Panc1 (cell line): ENCODE data around the gene PPP4C. TPM values are rescaled to one million over a fixed set of nuclear protein-coding genes. Genes with fewer than 3 reads are reported as not detected.
A peak's percentile ranks its signal among the peaks of the same experiment; 100 is the strongest.

Experiments used
- ATAC-seq: fragments of 200-7000 bp; cut with Tn5 transposase; 2 replicates; pipeline ENCODE4 v1.9.1; 2020; ENCODE audit warnings: mild to moderate bottlenecking, moderate library complexity
- BruUV-seq: library from RNA; stranded (reverse); fragments of 400-500 nt; replicated peaks from 2 replicates; lab custom pipeline; 2021; lab: Mats Ljungman, UMichigan
- CTCF ChIA-PET: fragments of 300-600 bp; sonication (Branson Sonifier 250); formaldehyde crosslinking; loops from one replicate; lab custom pipeline; 2022; ENCODE audit warnings: antibody characterized with exemption; lab: Charles Lee
- POLR2A ChIA-PET: fragments of 300-600 bp; sonication (Branson Sonifier 250); formaldehyde crosslinking; loops from one replicate; lab custom pipeline; 2022; ENCODE audit warnings: antibody characterized with exemption; lab: Charles Lee
- DNase-seq: peaks from one replicate; pipeline ENCODE4 v3.0.0-alpha.2; 2010; ENCODE audit warnings: low read depth, low spot score
- H3K27ac ChIP-seq: 2 replicates; pipeline ENCODE4 v1.5.1; 2011; ENCODE audit warnings: mild to moderate bottlenecking, low read length, inconsistent platforms
- H3K27me3 ChIP-seq: fragments of 200-500 bp; sonication (Bioruptor generic); 2 replicates; pipeline ENCODE4 v1.6.0; 2014; ENCODE audit warnings: low read length, inconsistent platforms; ENCODE audit not compliant: control insufficient read depth, insufficient read depth
- H3K36me3 ChIP-seq: fragments of 200-500 bp; sonication (Bioruptor generic); 2 replicates; pipeline ENCODE4 v1.5.1; 2014; ENCODE audit warnings: inconsistent platforms, mild to moderate bottlenecking, low read length, moderate library complexity; ENCODE audit not compliant: control insufficient read depth, insufficient read depth
- H3K4me1 ChIP-seq: 2 replicates; pipeline ENCODE4 v1.5.1; 2011; ENCODE audit warnings: inconsistent platforms, mild to moderate bottlenecking, low read length, moderate library complexity; ENCODE audit not compliant: control insufficient read depth, insufficient read depth
- H3K4me3 ChIP-seq, 2 experiments: 2 replicates each; pipeline ENCODE4 v1.5.1; 2011 to 2012; ENCODE audit warnings: low read depth in 2 of 2, low read length in 2 of 2, mild to moderate bottlenecking in 2 of 2, inconsistent platforms in 1 of 2, moderate library complexity in 1 of 2
- H3K9me3 ChIP-seq: fragments of 200-500 bp; sonication (Bioruptor generic); 2 replicates; pipeline ENCODE4 v1.5.1; 2014; ENCODE audit warnings: low read depth, mild to moderate bottlenecking, inconsistent platforms, low read length, moderate library complexity; ENCODE audit not compliant: control insufficient read depth, insufficient read depth
- CTCF ChIP-seq: fragments of 450-650 bp; IDR thresholded peaks from 2 replicates; pipeline ENCODE4 v1.5.1; 2017; ENCODE audit warnings: mild to moderate bottlenecking
- POLR2AphosphoS5 ChIP-seq: IDR thresholded peaks from 2 replicates; pipeline ENCODE4 v1.6.1; 2012; ENCODE audit warnings: mild to moderate bottlenecking, low read depth, low read length, moderate library complexity
- SIN3A ChIP-seq: IDR thresholded peaks from 2 replicates; pipeline ENCODE4 v1.6.1; 2012; ENCODE audit warnings: low read depth, mild to moderate bottlenecking, low read length, moderate library complexity, borderline replicate concordance; ENCODE audit not compliant: insufficient read depth
- TCF7L2 ChIP-seq: IDR thresholded peaks from 2 replicates; pipeline ENCODE4 v1.6.1; 2011; ENCODE audit warnings: mild to moderate bottlenecking, low read depth, low read length, inconsistent platforms
- in situ Hi-C: cut with HindIII; loops from 2 replicates; pipeline ENCODE4 v1.10.0; 2016; ENCODE audit warnings: low sequenced_read_pairs, low pct_unique_long_range_greater_than_20kb
- intact Hi-C: fragments of 100-400 bp; cut with micrococcal nuclease; formaldehyde crosslinking; loops from one replicate; pipeline ENCODE4 v1.10.0; 2022; ENCODE audit not compliant: unreplicated experiment
- total RNA-seq: library from RNA; stranded (reverse); gene quantifications from one replicate; pipeline ENCODE4 v1.2.1, GENCODE V29; 2021; ENCODE audit not compliant: unreplicated experiment
- TF ChIP-seq, protein P1 (sequence below), 2 experiments: IDR thresholded peaks; 2 replicates each; pipeline ENCODE4 v1.6.1; 2011 to 2012; ENCODE audit warnings: low read depth in 2 of 2, control low read depth in 1 of 2, low read length in 1 of 2, mild to moderate bottlenecking in 1 of 2, moderate library complexity in 1 of 2; ENCODE audit not compliant: insufficient read depth in 1 of 2

The PPP4C gene
- total RNA-seq, 1 experiment from 2014 or later = 186 TPM

GRCh38 chr16:30053376-30054015, 22.3 kb upstream of the PPP4C start:
- H3K4me3 ChIP-seq = peak overlapping the region; percentile 86 to 94
- H3K27ac ChIP-seq = peak overlapping the region; percentile 88
- no peaks in the 10 kb centered on the region; the same call in 1 of the 2 replicates for H3K36me3 ChIP-seq
- in situ Hi-C loops (no loop called here), intact Hi-C loops (no loop called here)
- H3K9me3 ChIP-seq = no peaks in the 10 kb centered on the region
- CTCF ChIA-PET = no interaction called here
- POLR2A ChIA-PET = interaction anchor here (0.6 to 1.4 kb wide), 2 partner anchors 8 to 12 kb away, joined by 4 to 5 read pairs; partner anchors contain the start of gene ALDOA
- no peak for DNase-seq
- TF ChIP-seq SIN3A = no peak
- no peak for TF ChIP-seq POLR2AphosphoS5
- TF ChIP-seq TCF7L2 = no peak
- no peak for TF ChIP-seq CTCF
- TF ChIP-seq, protein P1, sequence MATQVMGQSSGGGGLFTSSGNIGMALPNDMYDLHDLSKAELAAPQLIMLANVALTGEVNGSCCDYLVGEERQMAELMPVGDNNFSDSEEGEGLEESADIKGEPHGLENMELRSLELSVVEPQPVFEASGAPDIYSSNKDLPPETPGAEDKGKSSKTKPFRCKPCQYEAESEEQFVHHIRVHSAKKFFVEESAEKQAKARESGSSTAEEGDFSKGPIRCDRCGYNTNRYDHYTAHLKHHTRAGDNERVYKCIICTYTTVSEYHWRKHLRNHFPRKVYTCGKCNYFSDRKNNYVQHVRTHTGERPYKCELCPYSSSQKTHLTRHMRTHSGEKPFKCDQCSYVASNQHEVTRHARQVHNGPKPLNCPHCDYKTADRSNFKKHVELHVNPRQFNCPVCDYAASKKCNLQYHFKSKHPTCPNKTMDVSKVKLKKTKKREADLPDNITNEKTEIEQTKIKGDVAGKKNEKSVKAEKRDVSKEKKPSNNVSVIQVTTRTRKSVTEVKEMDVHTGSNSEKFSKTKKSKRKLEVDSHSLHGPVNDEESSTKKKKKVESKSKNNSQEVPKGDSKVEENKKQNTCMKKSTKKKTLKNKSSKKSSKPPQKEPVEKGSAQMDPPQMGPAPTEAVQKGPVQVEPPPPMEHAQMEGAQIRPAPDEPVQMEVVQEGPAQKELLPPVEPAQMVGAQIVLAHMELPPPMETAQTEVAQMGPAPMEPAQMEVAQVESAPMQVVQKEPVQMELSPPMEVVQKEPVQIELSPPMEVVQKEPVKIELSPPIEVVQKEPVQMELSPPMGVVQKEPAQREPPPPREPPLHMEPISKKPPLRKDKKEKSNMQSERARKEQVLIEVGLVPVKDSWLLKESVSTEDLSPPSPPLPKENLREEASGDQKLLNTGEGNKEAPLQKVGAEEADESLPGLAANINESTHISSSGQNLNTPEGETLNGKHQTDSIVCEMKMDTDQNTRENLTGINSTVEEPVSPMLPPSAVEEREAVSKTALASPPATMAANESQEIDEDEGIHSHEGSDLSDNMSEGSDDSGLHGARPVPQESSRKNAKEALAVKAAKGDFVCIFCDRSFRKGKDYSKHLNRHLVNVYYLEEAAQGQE (IDR thresholded peaks at IDR 0.05; ENCODE audit: insufficient read depth in 1 of 2, low read depth in 2 of 2, low read length in 1 of 2) = no peak
- peak; percentile 44 for ATAC-seq
- no peaks in the 10 kb centered on the region for H3K27me3 ChIP-seq
- TSS peak; percentile 87 for BruUV-seq
- peaks cover 19% of the 10 kb centered on the region for H3K4me1 ChIP-seq

- no peak for DNase-seq
- Histone ChIP-seq H3K9me3 (no peaks in the 10 kb centered on the region), H3K4me1 (peaks cover 19% of the 10 kb centered on the region), H3K27ac (peak overlapping the region; percentile 52; the same call in 1 of the 2 replicates), H3K27me3 (no peaks in the 10 kb centered on the region), H3K36me3 (no peaks in the 10 kb centered on the region; the same call in 1 of the 2 replicates), H3K4me3 (peak overlapping the region in 1 of 2 experiments; percentile 94; a peak in 2 of 4 replicates)
- no peak for TF ChIP-seq POLR2AphosphoS5
- no peak for TF ChIP-seq CTCF
- in situ Hi-C loops (no loop called here), intact Hi-C loops (no loop called here)
- ATAC-seq = 0 out of 2 replicates have a peak, but pooled peaks have one; percentile 2
- CTCF ChIA-PET = interaction anchor here (0.6 to 1.3 kb wide), 3 partner anchors 9 to 127 kb away, joined by 3 to 4 read pairs (median 4); no protein-coding TSS in a partner anchor
- BruUV-seq = no TSS peak
- POLR2A ChIA-PET = interaction anchor here (1.0 kb wide), 1 partner anchor 11 kb away, joined by 3 read pairs; the partner anchor contains the start of gene ALDOA
These were observed 21.3 kb upstream of the PPP4C start for GRCh38 chr16:30054451-30054850.
